ENCODE data around the gene MALT1.

Gene MALT1

DNA sequence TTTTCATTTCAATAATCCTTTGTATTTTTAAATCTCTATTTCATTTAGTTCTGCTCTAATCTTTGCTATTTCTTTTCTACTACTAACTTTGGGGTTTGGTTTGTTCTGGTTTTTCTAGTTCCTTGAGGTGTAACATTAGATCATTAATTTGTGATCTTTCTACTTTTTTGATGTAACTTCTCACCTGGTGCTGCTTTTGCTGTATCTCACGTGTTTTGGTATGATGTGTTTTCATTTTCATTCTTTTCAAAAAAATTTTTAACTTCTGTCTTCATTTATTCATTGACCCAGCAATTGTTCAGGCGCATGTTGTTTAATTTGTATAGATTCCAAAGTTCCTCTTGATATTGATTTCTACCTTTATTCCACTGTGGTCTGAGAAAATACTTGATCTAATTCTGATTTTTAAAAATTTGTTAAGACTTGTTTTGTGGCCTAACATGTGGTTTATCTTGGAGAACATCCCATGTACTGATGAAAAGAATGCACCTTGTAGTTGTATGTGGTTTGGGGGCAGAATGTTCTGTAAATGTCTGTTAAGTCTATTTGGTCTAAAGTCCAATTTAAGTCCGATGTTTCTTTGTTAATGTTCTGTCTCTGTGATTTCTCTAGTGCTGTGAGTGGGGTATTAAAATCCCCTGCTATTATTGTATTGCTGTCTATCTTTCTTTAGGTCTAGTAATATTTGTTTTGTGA lies 17.3 kb upstream of the MALT1 start:
- no peak for ATAC-seq

DNA sequence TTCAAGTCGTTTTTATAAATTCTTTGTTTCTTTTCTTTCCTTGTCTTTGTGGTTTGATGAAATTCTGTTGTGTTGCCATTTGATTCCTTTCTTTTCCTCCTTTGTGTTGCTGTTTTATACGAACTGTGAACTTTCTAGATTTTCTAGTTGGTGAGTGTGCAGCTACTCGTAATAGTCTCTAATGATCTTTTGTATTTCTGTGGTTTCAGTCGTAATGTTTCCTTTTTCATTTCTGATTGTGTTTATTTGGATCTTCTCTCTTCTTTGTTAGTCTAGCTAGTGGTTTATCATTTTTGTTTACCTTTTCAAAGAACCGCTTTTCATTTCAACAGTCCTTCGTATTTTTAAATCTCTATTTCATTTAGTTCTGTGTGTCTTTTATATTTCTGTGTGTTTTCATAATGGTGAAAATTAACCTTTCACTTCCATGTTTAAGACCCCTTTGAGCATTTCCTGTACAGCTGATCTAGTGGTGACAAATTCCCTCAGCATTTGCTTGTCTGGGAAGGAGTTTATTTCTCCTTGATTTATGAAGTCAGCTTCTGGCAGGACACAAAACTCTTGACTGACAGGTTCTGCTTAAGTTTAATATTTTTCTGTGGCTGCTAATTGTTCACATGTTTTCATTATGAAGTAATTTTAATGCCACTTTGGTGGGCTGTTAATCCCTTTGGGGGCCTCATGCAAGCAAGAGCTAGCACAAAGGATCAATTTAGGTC lies 16.2 kb upstream of the MALT1 start:
- ATAC-seq: no peak

DNA sequence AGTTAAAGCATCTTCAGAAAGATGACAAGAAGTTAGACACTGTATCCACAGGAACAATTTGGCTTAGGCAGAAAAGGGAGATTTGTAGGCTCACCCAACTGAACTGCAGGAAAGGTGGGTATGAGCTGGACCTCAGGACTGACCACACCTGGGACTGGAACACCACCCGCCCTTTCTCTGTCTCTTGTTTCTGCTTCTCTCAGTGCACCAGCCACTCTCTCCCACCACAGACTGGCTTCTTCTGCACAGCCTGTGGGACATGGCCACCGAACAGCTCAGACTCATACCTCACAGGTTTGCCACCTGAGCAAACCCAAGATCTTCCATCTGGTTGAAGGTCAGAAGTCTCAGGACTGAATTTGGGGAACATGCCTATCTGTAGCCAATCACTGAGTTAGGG lies 14.2 kb upstream of the MALT1 start:
- no peak for ATAC-seq

DNA sequence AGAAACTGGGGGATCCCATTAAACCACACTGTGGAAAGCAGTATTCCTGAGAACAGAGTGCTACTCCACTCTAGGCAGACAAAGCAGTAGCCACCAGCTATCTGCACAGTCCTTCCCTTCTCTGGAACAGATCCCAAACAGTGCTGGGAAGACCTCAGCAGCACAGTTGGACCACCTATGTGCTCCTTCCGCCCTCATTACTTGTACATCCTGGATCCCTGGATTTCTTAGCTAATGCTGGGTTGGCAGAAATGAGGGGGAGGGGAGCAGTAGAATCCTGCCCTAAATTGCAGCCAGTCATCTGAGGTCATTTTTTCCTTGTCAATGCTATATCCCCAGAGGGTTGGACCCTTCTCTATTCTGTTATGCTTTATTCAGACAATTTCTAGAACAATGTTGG lies 13.8 kb upstream of the MALT1 start:
- no peak for ATAC-seq

DNA sequence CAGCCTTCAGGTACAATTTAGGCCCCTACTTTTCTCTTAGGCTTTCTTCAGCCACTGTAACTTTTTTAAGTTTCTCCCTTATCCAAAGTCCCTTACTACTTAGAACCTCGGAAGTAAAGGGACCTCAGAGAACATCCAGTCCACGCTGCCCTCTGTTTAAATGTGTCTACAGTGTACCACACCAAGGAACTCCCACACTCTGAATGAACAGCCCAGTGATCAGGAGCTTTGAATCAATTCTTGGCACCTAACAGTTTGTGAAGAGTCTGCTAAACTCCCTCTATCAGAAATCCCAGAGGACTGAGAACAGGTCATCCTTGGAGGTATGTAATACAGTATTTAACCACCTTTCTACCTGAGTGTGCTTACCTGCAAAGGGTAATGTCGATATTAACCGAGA lies 11.6 kb upstream of the MALT1 start:
- ATAC-seq: no peak

DNA sequence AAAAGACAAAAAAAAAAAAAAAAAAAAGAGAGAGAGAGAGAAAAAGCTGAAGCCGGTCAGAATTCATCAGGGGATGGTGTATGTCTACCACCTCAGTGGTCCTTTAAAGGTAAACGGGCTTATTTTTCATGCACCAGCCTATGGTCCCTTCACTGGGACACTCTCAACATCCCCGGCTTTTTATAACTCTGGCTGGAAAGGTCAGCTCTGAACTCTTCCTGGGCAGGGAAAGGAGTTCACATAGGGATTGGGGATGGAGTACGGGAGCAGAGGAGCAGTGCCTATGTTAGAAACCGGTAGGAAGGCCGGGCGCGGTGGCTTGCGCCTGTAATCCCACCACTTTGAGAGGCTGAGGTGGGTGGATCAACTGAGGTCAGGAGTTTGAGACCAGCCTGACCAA lies 10.3 kb upstream of the MALT1 start:
- no peak for ATAC-seq

DNA sequence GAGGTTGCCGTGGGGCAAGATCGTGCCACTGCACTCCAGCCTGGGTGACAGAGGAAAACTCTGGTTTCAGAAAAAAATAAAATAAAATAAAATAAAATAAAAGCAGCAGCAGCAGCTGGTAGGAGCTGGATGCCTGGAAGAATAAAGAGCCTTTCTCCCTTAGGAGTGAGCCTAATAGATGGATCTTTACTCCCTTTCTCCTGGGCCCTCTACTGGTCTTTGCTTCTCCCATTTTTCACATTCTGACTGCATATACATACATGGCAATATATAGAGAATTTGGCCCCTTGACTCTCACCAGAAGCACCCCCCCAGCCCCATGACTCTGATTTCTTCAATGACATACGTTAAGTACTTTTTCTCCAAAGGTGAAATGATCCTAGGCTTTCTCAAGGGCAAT lies 9.8 kb upstream of the MALT1 start:
- no peak for ATAC-seq

DNA sequence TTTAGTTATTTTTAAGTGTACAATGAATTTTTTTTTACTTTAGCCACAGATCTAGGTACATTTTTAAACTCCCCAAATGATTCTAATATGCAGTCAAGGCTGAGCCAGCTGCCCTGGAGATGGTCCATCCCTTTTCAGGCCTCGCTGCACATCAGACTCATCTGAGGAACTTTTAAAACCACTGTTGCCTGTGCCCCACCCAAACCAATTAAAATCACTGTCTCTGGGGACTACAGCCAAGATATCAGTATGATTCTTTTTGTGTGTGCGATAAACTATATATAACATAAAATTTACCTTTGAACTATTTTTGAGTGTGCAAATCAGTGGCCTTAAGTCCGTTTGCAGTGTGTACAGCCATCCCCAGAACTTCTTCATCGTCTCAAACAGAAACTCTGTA lies 9.1 kb upstream of the MALT1 start:
- no peak for ATAC-seq

DNA sequence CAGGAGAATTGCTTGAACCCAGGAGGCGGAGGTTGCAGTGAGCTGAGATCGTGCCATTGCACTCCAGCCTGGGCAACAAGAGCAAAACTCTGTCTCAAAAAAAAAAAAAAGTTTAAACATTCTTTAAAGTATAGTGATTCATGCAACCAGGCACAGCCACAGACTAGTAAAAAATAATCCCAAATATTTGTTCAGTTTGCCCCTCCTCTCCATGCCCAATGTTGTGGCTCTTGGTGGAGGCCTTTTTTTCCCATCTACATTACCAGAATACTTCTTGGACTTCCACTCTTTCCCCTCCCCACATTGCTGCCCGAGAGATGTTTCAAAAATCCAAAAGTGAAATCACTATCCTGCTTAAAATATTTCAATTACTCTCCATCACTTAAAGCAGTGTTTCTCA lies 5.1 kb upstream of the MALT1 start:
- no peak for ATAC-seq

DNA sequence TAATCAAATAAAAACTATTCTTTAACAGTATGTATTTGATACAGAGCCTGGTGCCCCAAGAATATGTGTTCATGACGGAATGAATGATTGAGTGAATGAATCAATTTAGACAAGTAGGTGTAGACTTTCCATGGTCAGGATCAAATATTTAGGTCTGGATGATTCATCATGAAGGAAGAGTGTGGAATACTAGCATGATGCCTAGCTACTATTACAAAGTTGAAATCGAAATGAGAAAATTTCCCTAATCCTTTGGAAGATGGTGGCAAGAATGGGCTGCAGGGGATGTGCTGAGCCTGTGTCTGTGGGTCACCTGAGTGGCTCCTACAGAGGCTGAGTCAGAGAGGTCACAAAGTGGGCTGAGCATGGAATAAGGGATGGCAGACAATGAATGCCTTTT lies 3.1 kb upstream of the MALT1 start:
- ATAC-seq: no peak

DNA sequence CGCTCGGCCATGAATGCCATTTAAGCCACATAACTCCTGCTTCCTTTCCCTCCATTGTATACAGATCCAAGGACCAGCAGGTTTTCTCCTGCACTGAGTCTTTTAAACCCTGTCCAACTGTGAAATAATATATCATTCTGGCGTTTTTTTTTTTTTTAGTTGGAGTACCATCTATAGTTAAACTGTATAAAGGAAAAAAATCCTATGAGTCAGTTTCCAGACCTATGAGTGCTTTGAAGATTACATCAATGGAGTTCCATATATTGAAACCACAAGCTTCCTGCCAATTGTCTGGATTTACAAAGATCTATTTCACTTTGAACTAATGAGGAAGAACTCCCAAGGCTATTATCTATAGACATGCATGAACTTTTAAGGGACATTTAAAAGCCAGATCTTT lies 2.4 kb upstream of the MALT1 start:
- ATAC-seq: no peak

DNA sequence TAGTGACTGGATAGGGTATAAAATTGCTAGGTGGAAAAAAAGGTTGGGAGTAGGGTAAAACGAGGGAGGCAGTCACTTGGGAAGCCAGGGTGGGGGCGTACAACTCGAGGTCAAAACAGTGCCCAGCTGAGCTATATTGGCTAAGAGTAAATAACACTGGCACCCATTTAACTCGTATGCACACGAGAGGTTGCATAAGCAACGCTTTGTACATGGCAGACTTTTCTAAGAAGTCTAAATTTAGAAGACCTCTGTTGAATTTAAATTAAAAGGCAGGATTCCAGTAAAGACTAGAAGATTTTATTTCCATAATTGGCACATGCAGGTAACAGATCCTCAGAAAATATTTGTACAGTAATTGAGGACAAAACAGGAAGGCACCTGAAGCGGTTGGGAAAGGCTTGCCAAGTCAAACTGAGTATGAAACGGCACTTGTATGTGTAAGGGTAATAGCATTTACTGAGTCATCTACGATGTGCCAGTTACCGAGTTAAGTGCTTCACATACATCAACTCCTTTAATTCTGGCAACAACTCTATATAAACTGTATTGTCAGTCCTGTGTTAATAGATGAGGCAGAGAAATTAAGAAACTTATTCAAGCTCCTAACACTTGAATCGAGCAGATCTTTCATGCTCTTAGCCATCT lies 1.4 kb upstream of the MALT1 start:
- ATAC-seq: peak; percentile 9 to 14

DNA sequence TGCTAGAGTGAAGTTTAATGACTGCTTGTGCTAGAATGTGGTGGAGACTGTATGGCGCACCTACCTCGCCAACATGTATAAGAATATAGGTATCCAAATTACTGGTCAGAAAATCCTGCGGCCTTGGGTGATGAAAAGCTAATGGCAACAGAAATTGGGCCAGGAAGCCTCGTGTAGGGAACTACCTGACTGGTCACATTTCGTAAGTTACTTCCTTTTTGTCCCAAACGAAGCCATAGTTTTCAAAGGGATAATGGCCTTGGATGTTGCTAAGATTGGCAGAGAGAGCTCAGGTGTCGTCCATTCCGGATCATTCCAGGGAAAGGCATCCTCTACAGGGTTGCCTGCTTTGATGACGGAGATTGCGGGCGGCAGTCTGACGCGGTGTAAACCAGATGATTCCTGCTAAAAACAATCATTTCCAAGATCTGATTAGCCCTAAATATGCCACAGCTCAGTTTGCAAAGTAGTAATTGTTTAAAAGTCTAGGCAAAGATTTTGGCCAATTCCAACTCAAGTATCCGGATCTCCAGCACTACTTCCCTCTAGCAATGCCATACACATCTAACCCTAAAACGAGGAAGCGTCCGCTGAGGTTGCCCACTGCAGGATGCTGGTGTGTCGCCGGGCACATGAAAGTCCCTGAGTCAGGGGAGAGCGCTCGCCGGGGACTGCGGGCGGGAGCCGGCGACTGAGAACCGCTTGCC lies 708 bp upstream of the MALT1 start:
- ATAC-seq: no peak

DNA sequence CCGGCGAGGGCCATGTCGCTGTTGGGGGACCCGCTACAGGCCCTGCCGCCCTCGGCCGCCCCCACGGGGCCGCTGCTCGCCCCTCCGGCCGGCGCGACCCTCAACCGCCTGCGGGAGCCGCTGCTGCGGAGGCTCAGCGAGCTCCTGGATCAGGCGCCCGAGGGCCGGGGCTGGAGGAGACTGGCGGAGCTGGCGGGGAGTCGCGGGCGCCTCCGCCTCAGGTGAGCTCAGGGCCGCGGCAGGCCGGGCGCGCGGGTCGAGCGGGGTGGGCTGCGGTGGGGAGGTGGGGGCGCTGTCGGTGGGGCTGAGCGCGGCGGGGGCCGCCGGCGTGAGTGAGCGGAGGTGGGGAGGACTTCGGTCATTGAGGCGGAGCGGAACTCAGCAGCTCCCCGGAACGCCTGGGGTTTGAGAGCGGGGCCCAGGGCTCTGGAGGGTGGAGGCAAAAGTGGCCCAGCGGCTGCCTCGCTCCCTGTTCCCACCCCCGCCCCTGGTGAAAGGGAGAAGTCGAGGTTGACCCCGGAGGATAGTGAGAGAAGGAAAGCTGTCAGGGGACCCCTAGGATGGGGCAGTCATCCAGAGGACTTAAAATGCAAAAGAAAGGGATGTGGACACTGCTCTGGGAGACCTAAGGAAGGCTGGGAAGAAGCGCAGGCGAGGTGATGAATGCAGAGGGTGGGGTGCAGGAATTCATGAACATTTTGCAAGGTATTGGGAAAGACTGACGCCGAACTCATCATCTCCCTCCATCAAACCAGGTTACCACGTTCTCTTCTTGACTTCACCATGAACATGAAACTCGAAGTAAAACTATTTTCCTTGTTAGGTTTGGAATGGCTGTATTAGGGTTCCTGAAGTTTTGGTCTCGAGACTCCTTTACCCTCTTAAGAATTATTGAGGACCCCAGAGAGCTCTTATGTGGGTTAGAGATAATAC lies 633 bp downstream of the MALT1 start:
- ATAC-seq: peak; percentile 36 to 42

DNA sequence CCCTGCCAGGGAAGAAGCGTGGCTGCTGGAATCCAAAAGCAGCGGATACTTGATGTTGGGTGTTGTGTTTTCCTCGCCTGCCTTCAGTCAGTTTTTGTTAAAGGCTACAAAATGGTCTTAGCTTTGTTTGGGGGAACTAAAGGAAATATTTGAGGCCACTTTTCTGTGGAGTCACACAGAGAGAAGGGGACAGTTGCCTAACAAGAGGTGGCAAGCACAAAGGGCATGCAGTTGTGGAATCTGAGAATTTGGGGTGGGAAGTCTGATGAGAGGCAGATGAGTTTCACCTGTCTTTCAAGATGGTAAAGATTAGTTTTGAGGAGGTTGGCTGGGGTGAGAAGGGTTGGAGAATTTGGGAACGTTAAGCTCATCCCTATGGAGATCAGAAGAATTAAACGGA lies 2.9 kb downstream of the MALT1 start:
- no peak for ATAC-seq

DNA sequence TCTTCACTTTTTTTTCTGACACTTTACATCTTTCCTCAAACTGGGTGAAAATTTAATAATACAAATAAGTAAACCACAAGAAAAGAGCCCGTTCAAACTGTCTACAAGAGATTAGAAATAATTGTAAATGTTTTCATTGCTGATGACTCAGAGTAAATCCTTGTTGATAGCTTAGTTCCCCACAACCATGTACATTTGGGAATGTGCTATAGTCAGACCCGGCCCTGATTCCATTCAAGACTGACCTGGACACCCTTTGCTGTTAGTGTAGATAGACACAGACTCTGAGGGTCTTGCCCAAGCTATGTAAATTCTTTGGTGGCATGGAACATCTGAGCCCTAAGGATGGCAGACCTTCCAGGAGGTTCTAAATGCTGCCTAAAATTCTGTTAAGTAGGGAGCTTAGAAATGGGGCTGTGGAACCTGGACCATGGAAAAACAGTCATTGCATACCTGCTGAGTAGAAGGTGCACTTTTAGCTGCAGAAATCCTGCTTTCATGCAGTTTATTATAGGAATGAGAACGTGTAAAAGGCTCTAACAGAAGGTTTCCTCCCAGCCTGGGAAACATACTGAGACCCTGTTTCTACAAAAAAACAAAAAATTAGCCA lies 3.7 kb downstream of the MALT1 start:
- ATAC-seq: no peak

DNA sequence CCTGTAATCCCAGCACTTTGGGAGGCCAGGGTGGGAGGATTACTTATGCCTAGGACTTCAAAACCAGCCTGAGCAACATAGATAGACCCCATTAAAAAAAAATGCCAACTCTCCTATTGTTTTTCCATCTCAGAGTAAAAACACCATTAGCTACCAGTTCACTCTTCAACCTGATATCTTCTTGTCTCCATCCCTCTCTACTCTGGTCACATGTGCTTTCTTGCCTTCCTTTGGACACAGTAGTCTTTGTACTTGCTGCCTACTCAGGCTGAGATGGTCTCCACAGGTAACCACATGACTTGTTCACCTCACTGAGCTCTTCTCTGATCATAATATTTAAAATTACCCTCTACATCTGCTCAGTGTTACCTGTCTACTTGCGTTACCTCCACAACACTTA lies 5.0 kb downstream of the MALT1 start:
- ATAC-seq: no peak

DNA sequence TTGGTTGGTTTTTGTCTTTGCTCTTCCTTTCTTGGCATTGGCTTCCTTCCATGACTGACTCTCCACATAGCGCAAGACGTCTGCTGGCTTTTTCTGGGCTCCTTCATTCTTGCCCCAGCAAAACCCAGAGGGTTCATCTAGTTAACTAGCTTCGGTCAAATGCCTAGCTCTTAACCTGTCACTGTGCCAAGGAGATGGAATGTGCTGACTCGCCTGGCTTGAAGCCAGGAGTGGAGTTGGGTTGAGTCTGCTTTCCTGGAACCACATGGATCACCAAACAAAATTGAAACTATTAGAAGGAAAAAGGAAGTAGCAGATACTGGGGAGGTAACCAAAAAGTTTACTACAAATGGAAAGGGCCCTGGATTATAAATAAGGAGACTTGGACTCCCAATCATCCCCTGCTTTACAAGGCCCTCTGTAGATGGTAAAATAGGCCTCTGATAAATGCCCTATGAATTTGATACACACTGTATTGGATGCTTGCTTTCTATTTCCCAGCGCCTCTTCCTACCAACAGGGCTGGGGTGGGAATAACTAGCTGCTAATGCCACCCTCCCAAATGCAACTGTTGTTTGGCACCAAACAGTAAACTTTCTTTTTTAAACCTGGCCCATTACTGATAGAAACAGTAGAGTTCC lies 11.3 kb downstream of the MALT1 start:
- no peak for ATAC-seq

DNA sequence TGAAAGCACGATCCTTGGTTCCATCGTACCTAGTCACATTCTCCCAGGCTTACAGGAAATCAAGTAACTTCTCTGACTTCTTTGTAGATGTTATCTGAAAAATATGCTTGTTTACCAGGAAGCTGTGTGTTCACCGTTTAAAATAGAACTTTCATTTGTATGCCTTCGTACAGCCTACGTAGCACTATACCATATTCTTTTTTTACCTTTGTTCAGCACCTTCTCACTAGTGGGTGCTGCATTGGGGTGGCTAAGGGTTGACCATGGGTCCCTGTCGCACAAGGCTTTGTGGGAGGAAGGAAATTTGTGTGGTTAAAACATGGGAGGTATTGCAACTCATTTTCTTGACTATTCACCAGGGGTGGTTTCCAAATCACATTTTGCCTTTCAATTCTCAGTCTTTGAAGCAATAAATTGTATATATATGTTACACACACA lies 16.6 kb downstream of the MALT1 start:
- peak; percentile 65 to 72 for ATAC-seq

DNA sequence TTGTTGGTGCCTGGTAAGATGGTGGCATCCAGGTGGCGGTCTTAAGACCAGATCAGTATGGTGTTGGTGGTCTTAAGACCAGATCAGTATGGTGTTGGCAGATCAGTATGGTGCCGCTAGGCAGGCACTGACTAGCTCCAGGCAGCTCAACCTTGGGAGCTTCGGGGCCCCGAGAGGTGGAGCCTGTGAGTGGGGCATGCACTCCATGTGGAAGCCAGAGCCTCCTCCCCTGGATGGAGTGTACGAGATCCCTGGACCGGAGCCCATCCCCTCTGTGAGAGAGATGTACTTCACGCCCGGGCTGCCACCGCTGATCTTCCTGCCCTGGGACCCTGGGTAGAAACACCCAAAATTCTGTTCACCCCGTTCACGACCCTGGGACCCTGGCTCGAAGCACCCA lies 19.0 kb downstream of the MALT1 start:
- no peak for ATAC-seq

DNA sequence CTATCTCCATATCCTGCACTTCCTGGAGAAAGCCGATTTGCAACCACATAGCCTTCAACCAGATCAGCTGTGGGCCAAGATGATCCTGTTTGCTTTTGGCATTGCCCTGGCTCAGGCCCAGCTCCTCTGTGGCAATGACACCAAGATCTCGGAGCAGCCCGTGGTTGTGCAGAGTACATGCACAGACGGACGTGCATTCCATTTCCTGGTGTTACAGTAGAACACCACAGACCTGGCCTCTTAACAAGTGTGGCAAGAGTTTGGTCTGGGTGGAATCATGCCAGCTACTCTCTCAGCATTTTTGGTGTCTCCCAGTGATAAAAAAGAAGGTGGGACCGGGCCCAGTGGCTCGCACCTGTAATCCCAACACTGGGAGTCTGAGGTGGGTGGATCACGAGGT lies 20.0 kb downstream of the MALT1 start:
- no peak for ATAC-seq

Data from activated CD4-positive, CD25-positive, alpha-beta regulatory T cell treated with anti-CD3 and anti-CD28 coated beads, Interleukin-2, amount 50 U/mL, for 24 hours (primary cell).